ENCODE measurements around the gene RSPH1.

RSPH1 gene

GRCh38 chr21:42423685-42424084, 72.3 kb downstream of the RSPH1 start:
- no peak for DNase-seq

- DNase-seq = peak in 1 of 4 experiments; percentile 25
These were observed 72.8 kb downstream of the RSPH1 start for GRCh38 chr21:42423197-42423675.

All from activated CD4-positive, CD25-positive, alpha-beta regulatory T cell (primary cell).